ENCODE results near the gene CMTM4.
"Not testable (repeated sequence)": the region's sequence is repeated elsewhere in the genome, so short reads cannot be mapped to it uniquely, and the experiment has no call there.

Gene CMTM4

DNA sequence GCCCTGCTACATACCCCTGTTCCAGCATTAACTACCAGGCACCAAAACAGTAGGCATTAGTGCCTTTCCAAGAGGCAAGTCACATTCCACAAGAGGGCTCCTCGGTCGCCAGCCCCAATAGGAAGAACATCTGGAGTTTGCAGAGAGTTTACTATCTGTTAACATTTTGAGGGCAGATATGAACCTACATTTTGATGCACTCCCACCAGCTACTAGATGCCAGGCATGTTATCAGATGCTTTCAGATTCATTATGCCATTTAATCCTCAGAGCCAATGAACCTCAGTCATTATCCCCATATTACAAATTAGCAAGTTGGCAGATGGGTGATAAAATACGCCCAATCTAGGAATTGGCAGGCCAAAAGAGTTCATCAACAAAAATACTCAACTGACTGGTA, 121.5 kb downstream of the CMTM4 start:
- H3K4me3 ChIP-seq (ENCODE audit: low read depth, low read length): no peak overlapping the region
- no peak for DNase-seq (ENCODE audit: low read depth)
- TF ChIP-seq, protein P1, sequence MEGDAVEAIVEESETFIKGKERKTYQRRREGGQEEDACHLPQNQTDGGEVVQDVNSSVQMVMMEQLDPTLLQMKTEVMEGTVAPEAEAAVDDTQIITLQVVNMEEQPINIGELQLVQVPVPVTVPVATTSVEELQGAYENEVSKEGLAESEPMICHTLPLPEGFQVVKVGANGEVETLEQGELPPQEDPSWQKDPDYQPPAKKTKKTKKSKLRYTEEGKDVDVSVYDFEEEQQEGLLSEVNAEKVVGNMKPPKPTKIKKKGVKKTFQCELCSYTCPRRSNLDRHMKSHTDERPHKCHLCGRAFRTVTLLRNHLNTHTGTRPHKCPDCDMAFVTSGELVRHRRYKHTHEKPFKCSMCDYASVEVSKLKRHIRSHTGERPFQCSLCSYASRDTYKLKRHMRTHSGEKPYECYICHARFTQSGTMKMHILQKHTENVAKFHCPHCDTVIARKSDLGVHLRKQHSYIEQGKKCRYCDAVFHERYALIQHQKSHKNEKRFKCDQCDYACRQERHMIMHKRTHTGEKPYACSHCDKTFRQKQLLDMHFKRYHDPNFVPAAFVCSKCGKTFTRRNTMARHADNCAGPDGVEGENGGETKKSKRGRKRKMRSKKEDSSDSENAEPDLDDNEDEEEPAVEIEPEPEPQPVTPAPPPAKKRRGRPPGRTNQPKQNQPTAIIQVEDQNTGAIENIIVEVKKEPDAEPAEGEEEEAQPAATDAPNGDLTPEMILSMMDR (IDR thresholded peaks at IDR 0.05; ENCODE audit: low read depth, low read length, missing control alignments): no peak

DNA sequence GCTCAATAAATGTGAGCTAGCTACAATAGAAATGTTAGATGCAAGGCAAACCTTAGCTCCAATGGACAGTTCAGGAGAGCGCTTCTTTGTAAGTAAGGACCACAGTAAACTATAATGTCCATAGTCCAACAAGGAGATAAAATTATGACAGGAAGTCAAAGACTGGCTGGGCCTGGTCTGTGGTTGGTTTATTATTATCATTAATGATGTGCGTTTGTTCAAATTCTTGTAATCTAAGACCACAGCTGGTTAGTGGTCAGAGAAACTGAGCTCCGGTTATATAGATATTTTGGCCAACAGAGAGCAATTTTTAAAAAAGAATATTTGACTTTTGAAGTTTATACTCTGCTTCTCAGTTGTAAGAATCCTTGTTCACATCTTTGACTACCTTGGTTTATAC, 122.0 kb downstream of the CMTM4 start:
- no peak for DNase-seq (ENCODE audit: low read depth)
- no peak overlapping the region for H3K4me3 ChIP-seq (ENCODE audit: low read depth, low read length)
- TF ChIP-seq, protein P1 (IDR thresholded peaks at IDR 0.05; ENCODE audit: low read depth, low read length, missing control alignments): no peak

DNA sequence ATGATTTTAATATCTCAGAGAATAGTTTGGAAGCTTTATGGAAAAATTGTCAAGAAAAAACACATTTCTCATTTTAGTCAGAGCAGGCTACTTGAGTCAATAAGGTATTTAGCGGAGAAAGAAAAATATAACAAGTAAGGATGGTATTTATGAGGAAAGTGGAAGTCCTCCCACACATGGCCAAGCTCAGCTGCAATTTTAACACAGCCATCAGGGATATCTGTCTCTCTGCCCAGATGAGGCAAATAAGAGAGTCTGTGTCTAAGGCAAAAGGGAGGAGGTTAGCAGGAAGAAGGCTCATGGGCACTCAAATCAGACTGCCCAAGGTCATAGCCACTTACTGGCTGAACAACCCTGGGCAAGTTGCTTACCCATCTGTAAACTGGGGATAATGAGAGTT, 122.5 kb downstream of the CMTM4 start:
- no peak for DNase-seq (ENCODE audit: low read depth)
- TF ChIP-seq, protein P1 (IDR thresholded peaks at IDR 0.05; ENCODE audit: low read depth, low read length, missing control alignments): no peak
- no peak overlapping the region for H3K4me3 ChIP-seq (ENCODE audit: low read depth, low read length)

DNA sequence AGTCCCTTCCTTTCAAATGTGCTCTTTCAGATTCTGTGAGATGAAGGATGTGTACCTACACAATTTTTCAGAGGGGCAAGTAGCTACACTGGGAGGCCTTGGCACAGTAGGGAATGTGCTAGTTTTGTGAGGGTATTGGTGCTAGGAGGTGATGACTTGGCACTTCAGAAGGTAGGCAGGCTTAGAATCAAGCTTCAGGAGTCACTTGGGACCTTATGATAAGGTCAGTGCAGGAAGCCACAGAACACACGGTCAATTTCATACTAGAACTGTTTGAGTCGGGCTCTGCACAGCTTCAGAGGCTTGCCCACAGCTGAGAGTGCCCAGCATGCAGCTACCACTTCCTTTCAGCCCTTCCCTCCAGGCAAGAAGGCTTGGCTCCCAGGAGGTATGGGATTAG, 124.2 kb downstream of the CMTM4 start:
- TF ChIP-seq, protein P1 (IDR thresholded peaks at IDR 0.05; ENCODE audit: low read depth, low read length, missing control alignments): no peak
- no peak for DNase-seq (ENCODE audit: low read depth)
- H3K4me3 ChIP-seq (ENCODE audit: low read depth, low read length): no peak overlapping the region

DNA sequence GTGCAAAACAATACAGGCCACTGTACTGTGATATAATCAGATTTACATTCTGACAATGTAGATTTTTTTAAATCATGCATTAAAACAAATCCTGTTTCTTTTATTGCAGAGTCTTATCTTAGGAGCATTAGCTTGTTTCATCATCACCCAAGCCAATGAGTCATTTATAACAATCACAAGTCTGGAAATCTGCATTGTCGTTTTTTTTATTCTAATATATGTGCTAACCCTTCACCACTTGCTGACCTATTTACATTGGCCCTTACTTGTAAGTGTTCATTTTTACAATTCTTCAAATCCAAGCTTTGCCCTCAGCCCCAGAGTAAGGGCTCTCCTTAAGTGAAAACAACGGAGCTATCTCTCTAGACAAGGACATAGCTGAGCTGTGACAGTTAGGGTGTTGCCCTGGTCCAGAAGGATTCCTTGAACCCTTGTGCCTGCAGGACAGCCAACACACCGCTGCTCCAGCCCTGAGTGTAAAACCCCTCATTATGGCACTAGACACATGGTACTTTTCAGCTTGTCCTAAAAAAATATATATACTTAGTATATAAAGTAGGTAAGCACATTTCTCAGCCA, 126.6 kb downstream of the CMTM4 start:
- TF ChIP-seq, protein P1 (IDR thresholded peaks at IDR 0.05; ENCODE audit: low read depth, low read length, missing control alignments): no peak
- no peak for DNase-seq (ENCODE audit: low read depth)
- H3K4me3 ChIP-seq (ENCODE audit: low read depth, low read length): no peak overlapping the region

DNA sequence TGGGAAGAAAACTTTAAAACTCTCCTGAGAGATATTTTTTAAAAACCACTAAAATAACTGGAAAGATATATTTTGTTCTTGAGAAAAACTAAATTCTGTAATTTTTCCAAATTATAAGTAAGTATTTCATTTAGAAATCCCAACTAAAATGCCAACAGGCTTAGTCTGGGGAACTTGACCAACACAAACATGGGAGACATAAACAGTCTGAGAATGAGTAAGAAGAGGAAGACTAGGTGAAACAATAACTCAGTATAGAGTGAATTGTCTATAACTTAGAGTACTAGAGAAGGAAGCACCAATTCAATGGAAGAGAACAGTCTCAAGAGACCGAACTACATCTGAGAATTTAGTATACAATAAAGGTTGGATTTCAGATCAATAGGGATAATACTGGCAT, 127.4 kb downstream of the CMTM4 start:
- TF ChIP-seq, protein P1 (IDR thresholded peaks at IDR 0.05; ENCODE audit: low read depth, low read length, missing control alignments): no peak
- no peak overlapping the region for H3K4me3 ChIP-seq (ENCODE audit: low read depth, low read length)
- no peak for DNase-seq (ENCODE audit: low read depth)

DNA sequence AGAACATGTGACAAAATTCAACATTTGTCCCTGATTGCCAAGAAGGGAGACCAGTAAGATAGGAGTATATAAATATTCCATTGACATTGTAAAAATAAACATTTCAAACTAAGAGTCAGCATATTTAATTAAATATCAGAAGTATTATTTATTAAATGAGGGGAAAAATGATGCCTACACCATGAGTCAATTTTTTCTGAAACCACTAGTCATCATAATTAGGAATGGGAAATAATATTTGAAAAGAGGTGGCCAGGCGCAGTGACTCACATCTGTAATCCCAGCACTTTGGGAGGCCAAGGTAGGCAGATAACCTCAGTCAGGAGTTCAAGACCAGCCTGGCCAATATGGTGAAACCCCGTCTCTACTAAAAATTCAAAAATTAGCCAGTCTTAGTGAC, 128.2 kb downstream of the CMTM4 start:
- TF ChIP-seq, protein P1 (IDR thresholded peaks at IDR 0.05; ENCODE audit: low read depth, low read length, missing control alignments): no peak
- H3K4me3 ChIP-seq (ENCODE audit: low read depth, low read length): no peak overlapping the region
- DNase-seq (ENCODE audit: low read depth): no peak

DNA sequence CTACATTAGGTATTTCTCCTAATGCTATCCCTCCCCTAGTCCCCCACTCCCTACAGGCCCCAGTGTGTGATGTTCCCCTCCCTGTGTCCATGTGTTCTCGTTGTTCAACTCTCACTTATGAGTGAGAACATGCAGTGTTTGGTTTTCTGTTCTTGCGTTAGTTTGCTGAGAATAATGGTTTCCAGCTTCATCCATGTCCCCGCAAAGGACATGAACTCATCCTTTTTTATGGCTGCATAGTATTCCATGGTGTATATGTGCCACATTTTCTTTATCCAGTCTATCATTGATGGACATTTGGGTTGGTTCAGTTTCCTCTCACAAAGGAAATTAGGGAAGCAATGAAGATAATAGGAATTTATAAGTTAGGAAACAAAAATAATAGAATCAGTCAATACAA, 129.3 kb downstream of the CMTM4 start:
- not testable (repeated sequence) for DNase-seq (ENCODE audit: low read depth); H3K4me3 ChIP-seq (ENCODE audit: low read depth, low read length)

All from GM12864 (cell line).